Transverse colon (tissue), 4 donors: ENCODE data around the gene TBCD. TPM values are rescaled to one million over a fixed set of nuclear protein-coding genes. Genes with fewer than 3 reads are reported as not detected.

Experiments used
- DNase-seq: peaks from one replicate; pipeline ENCODE4 v3.0.0-alpha.2; 2019
- H3K27ac ChIP-seq, 4 donors: fragments of 200-600 bp; sonication (generic); 2 replicates each; pipeline ENCODE4 v1.5.1; 2016 to 2018; ENCODE audit warnings: inconsistent platforms in 4 of 4
- H3K27me3 ChIP-seq: fragments of 200-600 bp; sonication (generic); 2 replicates; pipeline ENCODE4 v1.5.1; 2017; ENCODE audit warnings: inconsistent platforms
- H3K36me3 ChIP-seq, 4 donors: fragments of 200-600 bp; sonication (generic); 2 replicates each; pipeline ENCODE4 v1.5.1; 2017 to 2019; ENCODE audit warnings: inconsistent platforms in 4 of 4
- H3K4me1 ChIP-seq, 4 donors: fragments of 200-600 bp; sonication (generic); 2 replicates each; pipeline ENCODE4 v1.5.1; 2017 to 2020; ENCODE audit warnings: inconsistent platforms in 4 of 4
- H3K4me3 ChIP-seq, 4 donors: fragments of 200-600 bp; sonication (generic); 1 replicate in 1 of 4; 2 replicates in 3 of 4; pipeline versions ENCODE4 v1.5.1 to v1.6.1; 2017 to 2019; ENCODE audit warnings: inconsistent platforms in 4 of 4
- H3K9me3 ChIP-seq, 2 donors: fragments of 200-600 bp; sonication (generic); 2 replicates each; pipeline ENCODE4 v1.5.1; 2017 to 2019; ENCODE audit warnings: inconsistent platforms in 2 of 2
- CTCF ChIP-seq, 5 experiments: fragments of 200-600 bp in 3 of 5; fragments of 450-650 bp in 2 of 5; sonication (generic) in 3 of 5; IDR thresholded peaks; 1 replicate in 2 of 5; 2 replicates in 3 of 5; pipeline ENCODE4 v1.5.1; 2016 to 2017; ENCODE audit warnings: antibody characterized with exemption in 5 of 5, inconsistent platforms in 3 of 5, mild to moderate bottlenecking in 2 of 5, moderate library complexity in 1 of 5
- EP300 ChIP-seq: sonication (generic); formaldehyde crosslinking; IDR thresholded peaks from one replicate; pipeline ENCODE4 v1.6.1; 2017; ENCODE audit warnings: antibody characterized with exemption, low read depth
- POLR2A ChIP-seq: fragments of 450-650 bp; IDR thresholded peaks from one replicate; pipeline ENCODE4 v1.6.1; 2016; ENCODE audit warnings: antibody characterized with exemption, mild to moderate bottlenecking, moderate library complexity
- POLR2AphosphoS5 ChIP-seq, 3 donors: sonication (generic); formaldehyde crosslinking; IDR thresholded peaks; one replicate each; pipeline ENCODE4 v1.6.1; 2016; ENCODE audit warnings: antibody characterized with exemption in 3 of 3
- WGBS, 2 donors: methylation state at CpG; one replicate each; pipeline ENCODE4 v1.1.5; 2018; ENCODE audit warnings: low coverage in 1 of 2; 5-methylcytosine and 5-hydroxymethylcytosine counted together
- in situ Hi-C, 4 donors: fragments of 200-750 bp; cut with MboI; loops; one replicate each; pipeline versions ENCODE4 v1.15.0 to v1.15.1; 2017; ENCODE audit warnings: low sequenced_read_pairs in 3 of 4, low pct_ligation_motif_present in 1 of 4, low pct_unique_long_range_greater_than_20kb in 1 of 4
- intact Hi-C: fragments of 100-400 bp; cut with DNase I; formaldehyde crosslinking; loops from one replicate; pipeline ENCODE4 v1.15.1; 2023; ENCODE audit warnings: low total_unique reads
- total RNA-seq, 4 donors: library from RNA; depleted of rRNA; stranded (reverse); fragments of >200 nt; gene quantifications; one replicate each; pipeline ENCODE4 v1.1.0, GENCODE V29; 2016

TBCD gene
- total RNA-seq, 4 donors from 2014 or later, result 38.6 to 104 (median 39.8) TPM

- H3K4me3 ChIP-seq, result no peak overlapping the region
- in situ Hi-C loops (no loop called here), intact Hi-C loops (no loop called here)
- no peak overlapping the region for H3K27ac ChIP-seq
- no peaks in the 10 kb centered on the region for H3K27me3 ChIP-seq
- no peaks in the 10 kb centered on the region for H3K36me3 ChIP-seq
- WGBS, 2 donors, result 94 to 99% methylated on average over 12 to 17 of the region's 17 CpGs
- no peaks in the 10 kb centered on the region for H3K4me1 ChIP-seq
- TF ChIP-seq EP300 (no peak), POLR2A (no peak), POLR2AphosphoS5 (IDR thresholded peaks at IDR 0.05) (no peak), CTCF (IDR thresholded peaks at IDR 0.05) (no peak)
- DNase-seq, result no peak
- H3K9me3 ChIP-seq, result no peaks in the 10 kb centered on the region
Observed at GRCh38 chr17:82802075-82802780, 50.4 kb downstream of the TBCD start.

DNA sequence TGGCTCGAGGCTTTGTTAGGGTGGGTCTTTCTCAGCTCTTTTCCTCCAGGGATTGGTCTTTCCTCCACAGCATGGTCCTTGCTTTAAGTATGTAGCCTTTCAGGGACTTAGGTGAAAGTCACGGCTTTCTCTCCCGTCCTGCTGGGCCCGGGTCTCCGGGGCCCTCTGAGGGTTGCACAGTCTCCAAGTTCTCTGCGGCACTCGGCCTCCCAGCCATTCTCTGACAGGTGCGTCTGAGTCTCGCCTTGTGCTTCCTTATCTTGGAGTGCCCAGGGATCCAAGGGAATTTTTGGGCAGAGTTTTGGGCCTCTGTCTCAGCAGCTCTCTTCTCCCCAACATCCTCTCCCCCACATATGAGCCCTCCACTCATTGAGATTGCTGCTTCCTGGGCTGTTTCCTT is 51.3 kb downstream of the TBCD start:
- no peak overlapping the region for H3K27ac ChIP-seq
- 96 to 100% methylated on average over 1 to 9 of the region's 9 CpGs for WGBS, 2 donors
- H3K36me3 ChIP-seq, result no peaks in the 10 kb centered on the region
- intact Hi-C loops, result no loop called here
- H3K27me3 ChIP-seq, result no peaks in the 10 kb centered on the region
- in situ Hi-C loops, result no loop called here
- DNase-seq, result no peak
- no peaks in the 10 kb centered on the region for H3K9me3 ChIP-seq
- H3K4me1 ChIP-seq, result no peaks in the 10 kb centered on the region
- TF ChIP-seq POLR2AphosphoS5 (IDR thresholded peaks at IDR 0.05) (no peak), POLR2A (no peak), CTCF (IDR thresholded peaks at IDR 0.05) (no peak), EP300 (no peak)
- no peak overlapping the region for H3K4me3 ChIP-seq

- no peaks in the 10 kb centered on the region for H3K36me3 ChIP-seq
- no peaks in the 10 kb centered on the region for H3K27me3 ChIP-seq
- 97% methylated on average over 15 of the region's 15 CpGs; no CpG with 5 or more reads in 1 of the 2 donors for WGBS, 2 donors
- no peaks in the 10 kb centered on the region for H3K9me3 ChIP-seq
- in situ Hi-C loops, result no loop called here
- no peak overlapping the region for H3K4me3 ChIP-seq
- no peak for DNase-seq
- TF ChIP-seq CTCF (IDR thresholded peaks at IDR 0.05) (no peak), POLR2A (no peak), POLR2AphosphoS5 (IDR thresholded peaks at IDR 0.05) (no peak), EP300 (no peak)
- intact Hi-C loops, result no loop called here
- no peak overlapping the region for H3K27ac ChIP-seq
- H3K4me1 ChIP-seq, result no peaks in the 10 kb centered on the region
Observed at GRCh38 chr17:82803606-82804005, 51.7 kb downstream of the TBCD start.

DNA sequence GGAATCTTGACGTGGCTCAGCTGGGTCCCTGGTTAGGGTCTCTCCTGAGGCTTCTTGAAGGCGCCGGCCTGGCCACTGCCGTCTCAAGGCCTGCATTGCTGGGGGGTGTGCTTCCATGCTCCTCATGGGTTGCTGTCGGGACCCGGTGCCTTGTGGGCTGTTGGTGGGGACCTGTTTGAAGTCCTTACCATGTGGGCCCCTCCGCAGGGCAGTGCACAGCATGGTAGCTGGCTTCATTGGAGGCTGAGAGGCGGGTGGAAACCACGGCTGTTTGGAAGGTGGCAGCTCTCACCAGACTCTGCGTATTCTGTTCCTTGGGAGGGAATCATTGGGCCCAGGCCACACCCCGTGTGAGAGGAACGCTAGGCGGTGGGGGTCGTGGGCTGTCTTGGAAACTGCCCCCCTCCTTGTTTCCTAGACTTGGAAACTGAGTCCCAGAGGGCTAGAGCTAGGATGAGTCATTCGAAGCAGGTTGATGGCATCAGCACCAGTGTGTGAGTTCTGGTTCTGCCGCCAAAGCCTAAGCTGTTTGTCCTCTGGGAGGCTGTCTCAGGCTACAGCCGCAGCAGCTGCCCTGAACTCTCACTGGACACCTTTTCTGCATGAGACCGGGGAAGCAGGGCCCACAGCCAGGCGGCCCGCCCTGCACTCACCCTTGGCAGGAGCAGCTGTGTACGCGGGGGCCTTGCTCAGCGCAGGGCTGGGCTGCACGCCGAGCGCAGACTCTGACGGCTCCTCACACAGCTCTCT is 52.8 kb downstream of the TBCD start:
- intact Hi-C loops (no loop called here), in situ Hi-C loops (no loop called here)
- WGBS, 2 donors, result 83% methylated on average over 26 of the region's 27 CpGs; no CpG with 5 or more reads in 1 of the 2 donors
- Histone ChIP-seq H3K27me3 (no peaks in the 10 kb centered on the region), H3K36me3 (no peaks in the 10 kb centered on the region), H3K4me3 (no peak overlapping the region), H3K4me1 (no peaks in the 10 kb centered on the region), H3K27ac (peak overlapping the region; percentile 6 to 66 (median 48)), H3K9me3 (no peaks in the 10 kb centered on the region)
- TF ChIP-seq POLR2AphosphoS5 (IDR thresholded peaks at IDR 0.05) (peak in 1 of 3 donors; percentile 26), CTCF (IDR thresholded peaks at IDR 0.05) (no peak)
- peak; percentile 34 for DNase-seq
